Prostate gland (tissue), 2 donors: ENCODE results near the gene WDR73. TPM values are rescaled to one million over a fixed set of nuclear protein-coding genes. Genes with fewer than 3 reads are reported as not detected.

Experiments
- DNase-seq: peaks from one replicate; pipeline ENCODE4 v3.0.0-alpha.2; 2019; ENCODE audit warnings: low spot score
- H3K27ac ChIP-seq, 2 donors: fragments of 200-600 bp; sonication (generic); 2 replicates each; pipeline ENCODE4 v1.5.1; 2017 to 2019
- H3K27me3 ChIP-seq: fragments of 200-600 bp; sonication (generic); replicated peaks from 2 replicates; pipeline ENCODE4 v1.5.1; 2019; ENCODE audit not compliant: insufficient read depth
- H3K36me3 ChIP-seq, 2 donors: fragments of 200-600 bp; sonication (generic); 1 replicate in 1 of 2; 2 replicates in 1 of 2; pipeline versions ENCODE4 v1.5.1 to v1.8.1; 2017 to 2019
- H3K4me1 ChIP-seq: fragments of 200-600 bp; sonication (generic); replicated peaks from 2 replicates; pipeline ENCODE4 v1.5.1; 2019
- H3K4me3 ChIP-seq, 2 donors: fragments of 200-600 bp; sonication (generic); 2 replicates each; pipeline ENCODE4 v1.5.1; 2017 to 2019
- H3K9me3 ChIP-seq: fragments of 200-600 bp; sonication (generic); 2 replicates; pipeline ENCODE4 v1.5.1; 2017
- POLR2A ChIP-seq: fragments of 450-650 bp; IDR thresholded peaks from one replicate; pipeline ENCODE4 v1.6.1; 2016; ENCODE audit warnings: antibody characterized with exemption, mild to moderate bottlenecking
- POLR2AphosphoS5 ChIP-seq: sonication (generic); formaldehyde crosslinking; IDR thresholded peaks from one replicate; pipeline ENCODE4 v1.6.1; 2017; ENCODE audit warnings: antibody characterized with exemption
- WGBS: methylation state at CpG from one replicate; pipeline ENCODE4 v1.1.5; 2018; 5-methylcytosine and 5-hydroxymethylcytosine counted together
- intact Hi-C: fragments of 100-400 bp; cut with DNase I; formaldehyde crosslinking; loops from one replicate; pipeline ENCODE4 v1.14.2; 2022
- total RNA-seq, 2 donors: library from RNA; depleted of rRNA; stranded (reverse); fragments of >200 nt; gene quantifications; one replicate each; pipeline ENCODE4 v1.1.0, GENCODE V29; 2016
- TF ChIP-seq, protein P1 (sequence below), 4 experiments: fragments of 200-600 bp in 2 of 4; fragments of 450-650 bp in 2 of 4; sonication (generic) in 2 of 4; IDR thresholded peaks; 1 replicate in 3 of 4; 2 replicates in 1 of 4; pipeline ENCODE4 v1.5.1; 2016 to 2019; ENCODE audit warnings: antibody characterized with exemption in 4 of 4, mild to moderate bottlenecking in 2 of 4, moderate library complexity in 2 of 4

The WDR73 gene
- total RNA-seq, 2 donors from 2014 or later = 20.7 to 43.9 TPM

DNA sequence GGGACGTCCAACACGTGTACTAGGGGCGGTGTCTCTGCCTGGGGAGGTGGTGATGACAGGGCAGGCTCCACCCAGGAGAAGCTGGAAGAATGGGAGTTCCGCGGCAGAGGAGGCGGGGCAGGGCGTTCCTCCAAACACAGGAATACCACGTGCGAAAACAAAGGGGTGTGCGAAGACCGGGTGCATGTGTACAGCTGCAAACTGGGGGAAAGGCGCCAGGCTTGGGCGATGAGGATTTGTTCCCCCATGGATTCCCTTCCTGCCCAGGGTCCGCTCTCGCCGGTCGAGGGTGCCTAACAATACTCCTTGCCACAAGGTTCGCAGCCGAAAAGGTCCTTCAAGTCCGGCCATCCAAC, 53.8 kb downstream of the WDR73 start:
- WGBS = under 1% methylated on average over 20 of the region's 20 CpGs
- DNase-seq = peak; percentile 82
- peak overlapping the region; percentile 61 to 63 for H3K27ac ChIP-seq
- peak overlapping the region; percentile 77 to 82 for H3K4me3 ChIP-seq
- no peaks in the 10 kb centered on the region for H3K4me1 ChIP-seq
- no peaks in the 10 kb centered on the region for H3K9me3 ChIP-seq
- no peaks in the 10 kb centered on the region for H3K27me3 ChIP-seq
- TF ChIP-seq POLR2A = no peak
- TF ChIP-seq POLR2AphosphoS5 = no peak
- TF ChIP-seq, protein P1, sequence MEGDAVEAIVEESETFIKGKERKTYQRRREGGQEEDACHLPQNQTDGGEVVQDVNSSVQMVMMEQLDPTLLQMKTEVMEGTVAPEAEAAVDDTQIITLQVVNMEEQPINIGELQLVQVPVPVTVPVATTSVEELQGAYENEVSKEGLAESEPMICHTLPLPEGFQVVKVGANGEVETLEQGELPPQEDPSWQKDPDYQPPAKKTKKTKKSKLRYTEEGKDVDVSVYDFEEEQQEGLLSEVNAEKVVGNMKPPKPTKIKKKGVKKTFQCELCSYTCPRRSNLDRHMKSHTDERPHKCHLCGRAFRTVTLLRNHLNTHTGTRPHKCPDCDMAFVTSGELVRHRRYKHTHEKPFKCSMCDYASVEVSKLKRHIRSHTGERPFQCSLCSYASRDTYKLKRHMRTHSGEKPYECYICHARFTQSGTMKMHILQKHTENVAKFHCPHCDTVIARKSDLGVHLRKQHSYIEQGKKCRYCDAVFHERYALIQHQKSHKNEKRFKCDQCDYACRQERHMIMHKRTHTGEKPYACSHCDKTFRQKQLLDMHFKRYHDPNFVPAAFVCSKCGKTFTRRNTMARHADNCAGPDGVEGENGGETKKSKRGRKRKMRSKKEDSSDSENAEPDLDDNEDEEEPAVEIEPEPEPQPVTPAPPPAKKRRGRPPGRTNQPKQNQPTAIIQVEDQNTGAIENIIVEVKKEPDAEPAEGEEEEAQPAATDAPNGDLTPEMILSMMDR (IDR thresholded peaks at IDR 0.05) = no peak
- intact Hi-C loops = no loop called here
- no peaks in the 10 kb centered on the region for H3K36me3 ChIP-seq

DNA sequence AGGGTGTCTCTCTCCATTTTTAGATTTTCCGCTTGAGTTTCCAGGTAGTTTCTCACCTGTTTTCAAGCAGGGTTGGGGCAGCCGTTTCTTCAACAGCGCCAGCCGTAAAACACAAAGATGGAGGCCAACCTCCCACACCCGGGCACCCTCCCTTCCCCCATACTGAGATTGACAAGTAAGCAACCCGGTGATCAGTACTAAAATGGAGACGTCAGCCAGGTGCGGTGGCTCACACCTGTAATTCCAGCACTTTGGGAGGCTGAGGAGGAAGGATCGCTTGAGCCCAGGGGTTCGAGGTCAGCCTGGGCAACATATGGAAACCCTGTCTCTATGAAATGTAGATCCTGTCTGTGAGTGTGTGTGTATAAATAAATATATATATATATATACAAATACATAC, 54.2 kb downstream of the WDR73 start:
- Histone ChIP-seq H3K36me3 (no peaks in the 10 kb centered on the region), H3K4me3 (peak overlapping the region in 1 of 2 donors; percentile 82), H3K27ac (no peak overlapping the region), H3K4me1 (no peaks in the 10 kb centered on the region), H3K9me3 (no peaks in the 10 kb centered on the region), H3K27me3 (no peaks in the 10 kb centered on the region)
- TF ChIP-seq, protein P1 (IDR thresholded peaks at IDR 0.05) = no peak
- no peak for TF ChIP-seq POLR2AphosphoS5
- no peak for TF ChIP-seq POLR2A
- DNase-seq = no peak
- whole genome bisulfite sequencing = 71% methylated on average over 10 of the region's 10 CpGs
- intact Hi-C loops = loop anchor here (5.0 kb wide), 1 partner anchor 32 kb away; no protein-coding TSS in a partner anchor

DNA sequence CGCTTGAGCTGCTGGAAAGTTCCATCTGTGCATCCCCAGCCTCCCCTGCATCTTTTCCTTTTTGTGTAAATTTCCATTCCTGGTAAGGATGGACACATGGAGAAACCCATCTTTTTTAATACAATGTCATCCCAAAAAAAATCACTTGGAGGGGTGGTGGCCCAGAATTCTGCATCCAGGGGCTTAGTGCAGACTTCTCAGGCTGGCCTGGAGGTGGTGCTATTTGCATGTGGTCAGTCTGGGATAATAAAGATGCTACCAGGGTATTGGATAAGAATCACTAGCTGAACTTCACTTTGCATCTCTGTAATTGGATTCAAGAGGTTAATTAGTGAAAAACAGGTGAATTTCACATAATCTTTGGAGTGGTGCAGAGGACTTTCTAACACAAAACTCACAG, 55.1 kb downstream of the WDR73 start:
- no peaks in the 10 kb centered on the region for H3K4me1 ChIP-seq
- DNase-seq = no peak
- TF ChIP-seq POLR2AphosphoS5 = no peak
- TF ChIP-seq, protein P1 (IDR thresholded peaks at IDR 0.05) = peak in 3 of 4 experiments; percentile 42 to 58 (median 46)
- no peak for TF ChIP-seq POLR2A
- no peak overlapping the region for H3K4me3 ChIP-seq
- H3K9me3 ChIP-seq = no peaks in the 10 kb centered on the region
- WGBS = 86% methylated on average over 1 of the region's 1 CpG
- no peaks in the 10 kb centered on the region for H3K36me3 ChIP-seq
- intact Hi-C loops = loop anchor here (5.0 kb wide), 1 partner anchor 33 kb away; no protein-coding TSS in a partner anchor
- no peaks in the 10 kb centered on the region for H3K27me3 ChIP-seq
- no peak overlapping the region for H3K27ac ChIP-seq

DNA sequence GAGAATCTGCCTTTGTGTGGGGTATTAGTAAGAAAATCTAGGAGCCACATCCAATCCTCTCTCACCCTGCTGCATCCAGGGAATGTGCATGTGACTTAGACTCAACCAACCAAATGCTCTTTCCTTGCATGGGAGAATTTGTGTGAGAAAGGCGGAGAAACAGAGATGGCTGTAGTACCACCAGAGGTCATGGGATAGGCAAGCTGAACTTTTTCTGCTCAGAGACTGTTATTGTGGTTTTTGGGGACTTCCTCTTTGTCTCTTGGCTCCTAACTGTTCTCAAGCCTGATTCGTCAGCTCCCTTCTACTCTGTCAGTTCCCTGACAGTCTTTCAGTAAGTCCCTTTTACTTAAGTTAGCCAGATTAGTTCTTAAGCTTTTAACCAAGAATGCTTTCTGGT, 55.8 kb downstream of the WDR73 start:
- Histone ChIP-seq H3K27ac (no peak overlapping the region), H3K4me3 (no peak overlapping the region), H3K27me3 (no peaks in the 10 kb centered on the region), H3K9me3 (no peaks in the 10 kb centered on the region), H3K36me3 (no peaks in the 10 kb centered on the region), H3K4me1 (no peaks in the 10 kb centered on the region)
- DNase-seq = no peak
- TF ChIP-seq POLR2AphosphoS5 = no peak
- TF ChIP-seq, protein P1 (IDR thresholded peaks at IDR 0.05) = no peak
- no peak for TF ChIP-seq POLR2A
- 84% methylated on average over 2 of the region's 2 CpGs for WGBS
- intact Hi-C loops = loop anchor here (5.0 kb wide), 1 partner anchor 34 kb away; no protein-coding TSS in a partner anchor

DNA sequence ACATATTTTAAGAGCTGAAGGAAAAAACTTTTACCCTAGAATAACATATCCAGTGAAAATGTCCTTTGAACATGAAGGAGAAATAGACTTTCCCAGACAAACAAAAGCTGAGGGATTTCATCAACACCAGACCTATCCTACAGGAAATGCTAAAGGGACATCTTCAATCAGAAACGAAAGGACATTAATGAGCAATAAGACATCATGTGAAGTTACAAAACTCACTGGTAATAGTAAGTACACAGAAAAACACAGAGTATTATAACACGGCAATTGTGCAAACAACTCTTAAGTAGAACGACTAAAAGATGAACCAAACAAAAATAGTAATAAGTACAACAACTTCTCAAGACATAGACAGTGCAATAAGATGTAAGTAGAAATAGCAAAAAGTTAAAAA, 56.8 kb downstream of the WDR73 start:
- TF ChIP-seq POLR2A (no peak), POLR2AphosphoS5 (no peak)
- TF ChIP-seq, protein P1 (IDR thresholded peaks at IDR 0.05) = no peak

More for the DNA sequence above, 56.8 kb downstream of the WDR73 start:
- 72% methylated on average over 3 of the region's 3 CpGs for WGBS
- Histone ChIP-seq H3K4me3 (no peak overlapping the region), H3K36me3 (no peaks in the 10 kb centered on the region), H3K9me3 (no peaks in the 10 kb centered on the region), H3K4me1 (no peaks in the 10 kb centered on the region), H3K27me3 (no peaks in the 10 kb centered on the region), H3K27ac (no peak overlapping the region)
- no peak for DNase-seq
- intact Hi-C loops = loop anchor here (5.0 kb wide), 1 partner anchor 35 kb away; no protein-coding TSS in a partner anchor
